ENCODE results near the gene CDC42EP4.

CDC42EP4 gene

DNA sequence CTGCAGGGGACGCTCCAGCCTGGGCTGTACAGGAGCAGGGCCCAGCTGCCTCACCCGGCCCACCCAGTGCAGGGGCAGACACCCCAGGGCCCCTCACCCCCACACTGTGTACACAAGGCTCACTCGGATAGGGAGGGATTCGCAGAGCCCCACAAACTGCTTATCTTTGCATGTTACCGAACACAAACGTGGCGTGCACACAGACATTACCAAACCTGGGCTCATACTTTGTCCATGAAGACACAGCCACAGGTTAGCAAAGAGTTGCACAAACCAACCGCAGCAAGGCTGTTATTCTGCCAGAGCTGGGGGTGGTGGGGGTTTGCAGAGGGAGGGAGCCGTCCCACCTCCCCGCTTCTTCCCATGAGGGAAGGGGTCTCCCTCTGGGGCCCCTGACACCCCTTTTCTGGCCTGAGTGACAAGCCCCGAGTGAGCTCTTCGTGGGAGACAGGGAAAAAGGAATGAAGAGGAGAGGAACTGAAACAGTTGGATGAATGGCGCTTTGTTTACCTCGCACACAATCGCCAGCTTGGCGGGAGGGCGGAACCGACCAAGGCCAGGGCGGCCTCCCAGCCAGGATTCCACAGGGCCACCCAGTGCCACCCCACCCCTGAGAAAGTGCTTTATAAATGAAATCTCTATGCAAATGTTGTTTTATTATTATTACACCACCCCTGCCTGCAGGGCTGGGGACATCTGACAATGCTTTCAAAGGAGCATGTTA lies 49.7 kb downstream of the CDC42EP4 start:
- H3K27me3 ChIP-seq (replicated peaks; ENCODE audit: control insufficient read depth, insufficient read depth, low read length) = no peaks in the 10 kb centered on the region
- no peak overlapping the region for H3K4me3 ChIP-seq (replicated peaks; ENCODE audit: low read depth, low read length)
- no peak for DNase-seq (ENCODE audit: extremely low read depth, insufficient read length)
- no peaks in the 10 kb centered on the region for H3K36me3 ChIP-seq (ENCODE audit: control insufficient read depth, insufficient read depth, low read length)
- TF ChIP-seq, protein P1, sequence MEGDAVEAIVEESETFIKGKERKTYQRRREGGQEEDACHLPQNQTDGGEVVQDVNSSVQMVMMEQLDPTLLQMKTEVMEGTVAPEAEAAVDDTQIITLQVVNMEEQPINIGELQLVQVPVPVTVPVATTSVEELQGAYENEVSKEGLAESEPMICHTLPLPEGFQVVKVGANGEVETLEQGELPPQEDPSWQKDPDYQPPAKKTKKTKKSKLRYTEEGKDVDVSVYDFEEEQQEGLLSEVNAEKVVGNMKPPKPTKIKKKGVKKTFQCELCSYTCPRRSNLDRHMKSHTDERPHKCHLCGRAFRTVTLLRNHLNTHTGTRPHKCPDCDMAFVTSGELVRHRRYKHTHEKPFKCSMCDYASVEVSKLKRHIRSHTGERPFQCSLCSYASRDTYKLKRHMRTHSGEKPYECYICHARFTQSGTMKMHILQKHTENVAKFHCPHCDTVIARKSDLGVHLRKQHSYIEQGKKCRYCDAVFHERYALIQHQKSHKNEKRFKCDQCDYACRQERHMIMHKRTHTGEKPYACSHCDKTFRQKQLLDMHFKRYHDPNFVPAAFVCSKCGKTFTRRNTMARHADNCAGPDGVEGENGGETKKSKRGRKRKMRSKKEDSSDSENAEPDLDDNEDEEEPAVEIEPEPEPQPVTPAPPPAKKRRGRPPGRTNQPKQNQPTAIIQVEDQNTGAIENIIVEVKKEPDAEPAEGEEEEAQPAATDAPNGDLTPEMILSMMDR (IDR thresholded peaks at IDR 0.05; ENCODE audit: insufficient read depth, low read length, poor library complexity, severe bottlenecking) = no peak

GRCh38 chr17:73261617-73261951 lies 50.2 kb downstream of the CDC42EP4 start, which contains the start of gene CPSF4L:
Gene CPSF4L (minus strand): TSS chr17:73261880. CDS start chr17:73261818, 62 bp downstream.
- DNase-seq (ENCODE audit: extremely low read depth, insufficient read length) = no peak
- TF ChIP-seq, protein P1 (IDR thresholded peaks at IDR 0.05; ENCODE audit: insufficient read depth, low read length, poor library complexity, severe bottlenecking) = no peak
- Histone ChIP-seq H3K27me3 (replicated peaks; ENCODE audit: control insufficient read depth, insufficient read depth, low read length) (no peaks in the 10 kb centered on the region), H3K4me3 (replicated peaks; ENCODE audit: low read depth, low read length) (no peak within 1 kb of the TSS), H3K36me3 (ENCODE audit: control insufficient read depth, insufficient read depth, low read length) (no peaks in the 10 kb centered on the region)

- no peak for DNase-seq (ENCODE audit: extremely low read depth, insufficient read length)
- no peaks in the 10 kb centered on the region for H3K27me3 ChIP-seq (replicated peaks; ENCODE audit: control insufficient read depth, insufficient read depth, low read length)
- TF ChIP-seq, protein P1 (IDR thresholded peaks at IDR 0.05; ENCODE audit: insufficient read depth, low read length, poor library complexity, severe bottlenecking) = no peak
- no peaks in the 10 kb centered on the region for H3K36me3 ChIP-seq (ENCODE audit: control insufficient read depth, insufficient read depth, low read length)
- no peak overlapping the region for H3K4me3 ChIP-seq (replicated peaks; ENCODE audit: low read depth, low read length)
Observed at GRCh38 chr17:73257516-73257915, 54.3 kb downstream of the CDC42EP4 start.

DNA sequence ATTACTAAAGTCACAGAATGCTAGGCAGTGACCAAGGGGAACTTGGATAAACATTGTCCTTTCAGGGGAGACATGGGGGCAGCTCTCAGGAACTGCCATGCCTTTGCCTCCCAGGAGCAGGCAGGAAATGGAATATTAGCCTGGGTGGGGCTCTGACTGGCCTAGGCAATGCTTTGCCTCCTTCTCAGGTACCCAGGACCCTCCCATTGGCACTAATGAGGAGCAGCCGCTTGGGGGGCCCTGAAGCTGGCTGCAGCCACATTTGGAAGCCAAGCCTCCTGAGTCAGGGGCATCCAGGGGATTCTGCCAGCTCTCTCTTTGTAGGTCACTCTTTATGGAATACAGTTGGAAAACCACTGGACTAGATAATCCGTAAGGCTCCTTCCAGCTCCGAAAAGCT lies 55.6 kb downstream of the CDC42EP4 start:
- DNase-seq (ENCODE audit: extremely low read depth, insufficient read length) = no peak
- no peak overlapping the region for H3K4me3 ChIP-seq (replicated peaks; ENCODE audit: low read depth, low read length)
- TF ChIP-seq, protein P1 (IDR thresholded peaks at IDR 0.05; ENCODE audit: insufficient read depth, low read length, poor library complexity, severe bottlenecking) = no peak
- no peaks in the 10 kb centered on the region for H3K27me3 ChIP-seq (replicated peaks; ENCODE audit: control insufficient read depth, insufficient read depth, low read length)
- no peaks in the 10 kb centered on the region for H3K36me3 ChIP-seq (ENCODE audit: control insufficient read depth, insufficient read depth, low read length)

- no peaks in the 10 kb centered on the region for H3K36me3 ChIP-seq (ENCODE audit: control insufficient read depth, insufficient read depth, low read length)
- TF ChIP-seq, protein P1 (IDR thresholded peaks at IDR 0.05; ENCODE audit: insufficient read depth, low read length, poor library complexity, severe bottlenecking) = peak; percentile 92
- no peaks in the 10 kb centered on the region for H3K27me3 ChIP-seq (replicated peaks; ENCODE audit: control insufficient read depth, insufficient read depth, low read length)
- peak; percentile 38 for DNase-seq (ENCODE audit: extremely low read depth, insufficient read length)
- no peak overlapping the region for H3K4me3 ChIP-seq (replicated peaks; ENCODE audit: low read depth, low read length)
Observed at GRCh38 chr17:73255671-73256181, 56.1 kb downstream of the CDC42EP4 start.

Data from GM06990 (cell line).